A549 (cell line): ENCODE measurements around the gene KLF16. TPM values are rescaled to one million over a fixed set of nuclear protein-coding genes. Genes with fewer than 3 reads are reported as not detected.

Experiments used
- ATAC-seq, 2 experiments: fragments of 200-7000 bp in 1 of 2; fragments of >200 bp in 1 of 2; cut with Nextera tagmentation in 1 of 2; cut with Tn5 transposase in 1 of 2; 3 replicates each; pipeline versions ENCODE4 v1.8.0 to v1.9.1; 2018 to 2020; ENCODE audit warnings: mild to moderate bottlenecking in 1 of 2, moderate library complexity in 1 of 2
- CTCF ChIA-PET: fragments of 300-600 bp; sonication (Branson Sonifier 250); formaldehyde crosslinking; extraction: SDS; loops from one replicate; lab custom pipeline; 2021; ENCODE audit warnings: antibody characterized with exemption, inconsistent platforms; lab: Yijun Ruan, JAX
- POLR2A ChIA-PET: fragments of 350-600 bp; formaldehyde crosslinking; extraction: SDS; loops from one replicate; lab custom pipeline; 2021; ENCODE audit warnings: antibody characterized with exemption, inconsistent platforms; lab: Yijun Ruan, JAX
- DNase-seq, 2 experiments: peaks; one replicate each; pipeline versions ENCODE4 v3.0.0 to v3.0.0-alpha.2; 2011 to 2016; ENCODE audit warnings: low read depth in 1 of 2, low spot score in 1 of 2
- FAIRE-seq: peaks from 2 replicates; lab custom pipeline; 2011; peaks lifted over from hg19 to GRCh38; lab: Jason Lieb, UNC
- H3K27ac ChIP-seq, 2 experiments: fragments of >200 bp; sonication (Bioruptor Twin); formaldehyde crosslinking; 3 replicates each; pipeline ENCODE4 v1.5.1; 2016 to 2017
- H3K4me1 ChIP-seq: fragments of >200 bp; sonication (Bioruptor Twin); formaldehyde crosslinking; 3 replicates; pipeline ENCODE4 v1.6.1; 2016
- H3K4me2 ChIP-seq: fragments of >200 bp; sonication (Bioruptor Twin); formaldehyde crosslinking; 3 replicates; pipeline ENCODE4 v1.6.1; 2016
- H3K4me3 ChIP-seq: fragments of >200 bp; sonication (Bioruptor Twin); formaldehyde crosslinking; 3 replicates; pipeline ENCODE4 v1.5.1; 2016
- H3K9me3 ChIP-seq: fragments of >200 bp; sonication (Bioruptor Twin); formaldehyde crosslinking; 3 replicates; pipeline ENCODE4 v1.6.1; 2016
- BHLHE40 ChIP-seq: IDR thresholded peaks from 2 replicates; pipeline ENCODE4 v1.6.1; 2012; ENCODE audit warnings: low read depth, low read length, inconsistent platforms
- CBX2 ChIP-seq: fragments of 200-600 bp; sonication (generic); IDR thresholded peaks from 2 replicates; pipeline ENCODE4 v1.6.1; 2016; ENCODE audit warnings: low read depth, mild to moderate bottlenecking, borderline replicate concordance
- EP300 ChIP-seq, 2 experiments: fragments of >200 bp; sonication (Bioruptor Twin); formaldehyde crosslinking; IDR thresholded peaks; 2 replicates in 1 of 2; 3 replicates in 1 of 2; pipeline ENCODE4 v1.6.1; 2016 to 2017
- FOXS1 ChIP-seq: fragments of 250-450 bp; sonication (Bioruptor Pico); IDR thresholded peaks from 2 replicates; pipeline ENCODE4 v1.5.0; 2020; ENCODE audit warnings: mild to moderate bottlenecking, moderate library complexity
- GATA3 ChIP-seq: IDR thresholded peaks from 2 replicates; pipeline ENCODE4 v1.6.1; 2012; ENCODE audit warnings: borderline replicate concordance
- HEYL ChIP-seq: fragments of 250-450 bp; sonication (Bioruptor Pico); IDR thresholded peaks from 2 replicates; pipeline ENCODE4 v1.8.0; 2021; ENCODE audit warnings: mild to moderate bottlenecking, moderate library complexity
- HOXA7 ChIP-seq: fragments of 250-450 bp; sonication (Bioruptor Pico); IDR thresholded peaks from 2 replicates; pipeline ENCODE4 v1.5.0; 2020; ENCODE audit warnings: mild to moderate bottlenecking, moderate library complexity
- JUN ChIP-seq, 2 experiments: fragments of >200 bp; sonication (Bioruptor Twin); formaldehyde crosslinking; IDR thresholded peaks; 2 replicates in 1 of 2; 3 replicates in 1 of 2; pipeline ENCODE4 v1.6.1; 2016 to 2017
- JUNB ChIP-seq: fragments of >200 bp; sonication (Bioruptor Twin); formaldehyde crosslinking; IDR thresholded peaks from 2 replicates; pipeline ENCODE4 v1.6.1; 2016
- KDM5A ChIP-seq: fragments of 200-600 bp; sonication (generic); IDR thresholded peaks from 2 replicates; pipeline ENCODE4 v1.6.1; 2016; ENCODE audit warnings: antibody characterized with exemption, mild to moderate bottlenecking
- POLR2A ChIP-seq: IDR thresholded peaks from 2 replicates; pipeline ENCODE4 v1.6.1; 2012; ENCODE audit warnings: mild to moderate bottlenecking, low read length
- RAD21 ChIP-seq, 2 experiments: fragments of >200 bp in 1 of 2; sonication (Bioruptor Twin) in 1 of 2; formaldehyde crosslinking in 1 of 2; IDR thresholded peaks in 1 of 2; conservative IDR thresholded peaks in 1 of 2; 2 replicates in 1 of 2; 3 replicates in 1 of 2; pipeline ENCODE4 v1.6.1; 2012 to 2018; ENCODE audit warnings: inconsistent platforms in 1 of 2
- SREBF2 ChIP-seq: fragments of 450-650 bp; IDR thresholded peaks from 2 replicates; pipeline ENCODE4 v1.6.1; 2014; ENCODE audit warnings: mild to moderate bottlenecking, moderate library complexity
- ZC3H11A ChIP-seq: fragments of 450-650 bp; IDR thresholded peaks from 2 replicates; pipeline ENCODE4 v1.6.1; 2014; ENCODE audit warnings: antibody characterized with exemption, mild to moderate bottlenecking
- ZSCAN20 ChIP-seq: fragments of 250-450 bp; sonication (Bioruptor Pico); IDR thresholded peaks from 2 replicates; pipeline ENCODE4 v1.8.0; 2022; ENCODE audit warnings: mild to moderate bottlenecking, moderate library complexity
- WGBS: methylation state at CpG from one replicate; pipeline ENCODE4 v1.1.6; 2017; ENCODE audit errors: missing lambda C conversion rate; 5-methylcytosine and 5-hydroxymethylcytosine counted together
- polyA minus RNA-seq: library from RNA; depleted of rRNA, polyadenylated mRNA; stranded (reverse); fragments of >200 nt; gene quantifications from 2 replicates; pipeline ENCODE4 v1.2.3, GENCODE V29; 2011; rRNA and poly(A)+ RNA removed
- polyA plus RNA-seq, 4 experiments: library from polyadenylated mRNA; depleted of rRNA in 3 of 4; stranded (reverse); fragments of >200 nt; fragmentation: RNase III in 1 of 4; extraction: RNeasy Plus Mini Kit Qiagen cat#74134 plus additional on column Dnase treatment in 1 of 4; gene quantifications; 2 replicates in 3 of 4; 3 replicates in 1 of 4; pipeline ENCODE4 v1.2.3, GENCODE V29; 2011 to 2017
- TF ChIP-seq, protein P1 (sequence below): fragments of 200-600 bp; sonication (generic); IDR thresholded peaks from 2 replicates; pipeline ENCODE4 v1.6.1; 2016; ENCODE audit warnings: antibody characterized with exemption, mild to moderate bottlenecking, moderate library complexity
- TF ChIP-seq, protein P2 (sequence below): fragments of 250-450 bp; sonication (Bioruptor Pico); IDR thresholded peaks from 2 replicates; pipeline ENCODE4 v1.5.0; 2021; ENCODE audit warnings: mild to moderate bottlenecking, moderate library complexity, borderline replicate concordance
- TF ChIP-seq, protein P3 (sequence below): fragments of >200 bp; sonication (Bioruptor Twin); formaldehyde crosslinking; IDR thresholded peaks from 2 replicates; pipeline ENCODE4 v1.6.1; 2016
- TF ChIP-seq, protein P4 (sequence below): fragments of 150-350 bp; IDR thresholded peaks from 2 replicates; pipeline ENCODE4 v1.6.1; 2014; ENCODE audit warnings: low read depth, mild to moderate bottlenecking, low read length
- TF ChIP-seq, protein P5 (sequence below): fragments of >200 bp; sonication (Bioruptor Twin); formaldehyde crosslinking; IDR thresholded peaks from 3 replicates; pipeline ENCODE4 v1.5.1; 2016

KLF16 gene
- 4.1 and 5.8 TPM in 2 replicates for polyA plus RNA-seq (2011; rRNA removed)
- polyA plus RNA-seq (2012; cell fraction: cytosol; rRNA removed): 22.9 and 43.9 TPM in 2 replicates
- 36.5 and 74.1 TPM in 2 replicates for polyA plus RNA-seq (2012; cell fraction: nucleus; rRNA removed)
- 23.9 to 28.0 TPM (median 25.7 TPM) in 3 replicates for polyA plus RNA-seq (2017; fragmentation: RNase III; extraction: RNeasy Plus Mini Kit Qiagen cat#74134 plus additional on column Dnase treatment)
- 2.7 and 4.3 TPM in 2 replicates for polyA minus RNA-seq

DNA sequence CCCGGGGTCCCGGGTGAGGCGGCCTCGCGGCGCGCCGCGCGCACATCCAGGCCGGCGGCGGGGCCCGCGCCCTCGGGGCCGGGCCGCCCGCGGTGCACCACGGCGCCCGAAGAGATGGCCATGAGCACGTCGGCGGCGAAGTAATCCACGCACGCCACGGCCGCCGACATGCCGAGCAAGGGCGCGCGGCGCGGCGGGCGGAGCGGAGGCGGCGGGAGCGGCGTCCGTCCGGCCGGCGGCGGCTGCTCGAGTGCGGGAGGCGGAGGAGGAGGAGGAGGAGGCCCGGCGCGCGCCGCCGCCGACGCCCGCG lies at the start of gene KLF16:
Gene KLF16 (minus strand): TSS at position 252 of the 310 bp plus-strand sequence. CDS start 82 bp downstream, at position 170.
- Histone ChIP-seq H3K4me3 (peak within 1 kb of the TSS; percentile 68), H3K4me2 (peak within 1 kb of the TSS; percentile 99), H3K9me3 (no peaks in the 10 kb centered on the region), H3K4me1 (peaks cover 35% of the 10 kb centered on the region), H3K27ac (peak within 1 kb of the TSS; percentile 99 to 100)
- 1% methylated on average over 21 of the region's 63 CpGs for WGBS
- DNase-seq (no peak), FAIRE-seq (no peak), ATAC-seq (peak in 1 of 2 experiments; percentile 35; a peak in 3 of 6 replicates)
- no peak for TF ChIP-seq HOXA7
- no peak for TF ChIP-seq RAD21 (conservative IDR thresholded peaks at IDR 0.05 in 1 of 2, IDR thresholded peaks at IDR 0.05 in 1 of 2)
- peak; percentile 46 for TF ChIP-seq POLR2A
- POLR2A ChIA-PET: no interaction called here
- CTCF ChIA-PET: no interaction called here

DNA sequence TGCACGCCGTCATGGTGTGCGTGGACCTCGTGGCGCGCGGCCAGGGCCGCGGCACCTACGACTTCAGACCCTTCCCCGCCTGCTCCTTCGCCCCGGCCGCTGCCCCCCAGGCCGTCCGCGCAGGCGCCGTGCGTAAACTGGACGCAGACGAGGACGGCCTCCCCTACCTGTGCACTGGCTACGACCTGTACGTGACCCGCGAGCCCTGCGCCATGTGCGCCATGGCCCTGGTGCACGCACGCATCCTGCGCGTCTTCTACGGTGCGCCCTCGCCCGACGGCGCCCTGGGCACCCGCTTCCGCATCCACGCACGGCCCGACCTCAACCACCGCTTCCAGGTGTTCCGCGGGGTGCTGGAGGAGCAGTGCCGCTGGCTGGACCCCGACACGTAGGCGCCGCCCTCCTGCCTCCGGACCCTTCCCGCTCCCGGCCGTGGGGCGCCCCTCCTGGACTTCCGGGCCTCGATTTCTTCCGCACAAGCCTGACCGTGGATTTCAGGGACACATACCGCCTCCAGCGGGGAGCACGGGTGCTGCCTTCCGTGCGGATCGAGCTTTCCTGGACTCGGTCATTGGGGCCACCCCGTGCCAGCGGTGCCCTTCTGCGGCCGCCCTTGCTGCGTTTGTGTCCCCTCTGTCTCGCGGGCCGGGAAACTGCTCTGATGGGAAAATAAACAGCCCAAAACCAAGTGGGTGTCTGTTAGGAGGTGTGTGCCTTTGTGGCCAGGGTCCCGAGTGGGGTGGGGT lies 49.6 kb upstream of the KLF16 start:
- DNase-seq: no peak
- no peak overlapping the region for H3K4me2 ChIP-seq
- ChIA-PET CTCF (interaction anchor here (3.1 kb wide), 1 partner anchor 16 kb away, joined by 12 read pairs; no protein-coding TSS in a partner anchor), POLR2A (no interaction called here)
- H3K4me1 ChIP-seq: no peaks in the 10 kb centered on the region
- no peaks in the 10 kb centered on the region for H3K9me3 ChIP-seq
- no peak overlapping the region for H3K27ac ChIP-seq
- 95% methylated on average over 47 of the region's 77 CpGs for WGBS
- no peak for ATAC-seq
- no peak for FAIRE-seq
- TF ChIP-seq GATA3 (no peak), JUN (IDR thresholded peaks at IDR 0.05) (no peak), CBX2 (no peak)
- TF ChIP-seq, protein P1, sequence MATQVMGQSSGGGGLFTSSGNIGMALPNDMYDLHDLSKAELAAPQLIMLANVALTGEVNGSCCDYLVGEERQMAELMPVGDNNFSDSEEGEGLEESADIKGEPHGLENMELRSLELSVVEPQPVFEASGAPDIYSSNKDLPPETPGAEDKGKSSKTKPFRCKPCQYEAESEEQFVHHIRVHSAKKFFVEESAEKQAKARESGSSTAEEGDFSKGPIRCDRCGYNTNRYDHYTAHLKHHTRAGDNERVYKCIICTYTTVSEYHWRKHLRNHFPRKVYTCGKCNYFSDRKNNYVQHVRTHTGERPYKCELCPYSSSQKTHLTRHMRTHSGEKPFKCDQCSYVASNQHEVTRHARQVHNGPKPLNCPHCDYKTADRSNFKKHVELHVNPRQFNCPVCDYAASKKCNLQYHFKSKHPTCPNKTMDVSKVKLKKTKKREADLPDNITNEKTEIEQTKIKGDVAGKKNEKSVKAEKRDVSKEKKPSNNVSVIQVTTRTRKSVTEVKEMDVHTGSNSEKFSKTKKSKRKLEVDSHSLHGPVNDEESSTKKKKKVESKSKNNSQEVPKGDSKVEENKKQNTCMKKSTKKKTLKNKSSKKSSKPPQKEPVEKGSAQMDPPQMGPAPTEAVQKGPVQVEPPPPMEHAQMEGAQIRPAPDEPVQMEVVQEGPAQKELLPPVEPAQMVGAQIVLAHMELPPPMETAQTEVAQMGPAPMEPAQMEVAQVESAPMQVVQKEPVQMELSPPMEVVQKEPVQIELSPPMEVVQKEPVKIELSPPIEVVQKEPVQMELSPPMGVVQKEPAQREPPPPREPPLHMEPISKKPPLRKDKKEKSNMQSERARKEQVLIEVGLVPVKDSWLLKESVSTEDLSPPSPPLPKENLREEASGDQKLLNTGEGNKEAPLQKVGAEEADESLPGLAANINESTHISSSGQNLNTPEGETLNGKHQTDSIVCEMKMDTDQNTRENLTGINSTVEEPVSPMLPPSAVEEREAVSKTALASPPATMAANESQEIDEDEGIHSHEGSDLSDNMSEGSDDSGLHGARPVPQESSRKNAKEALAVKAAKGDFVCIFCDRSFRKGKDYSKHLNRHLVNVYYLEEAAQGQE: no peak
- TF ChIP-seq, protein P2, sequence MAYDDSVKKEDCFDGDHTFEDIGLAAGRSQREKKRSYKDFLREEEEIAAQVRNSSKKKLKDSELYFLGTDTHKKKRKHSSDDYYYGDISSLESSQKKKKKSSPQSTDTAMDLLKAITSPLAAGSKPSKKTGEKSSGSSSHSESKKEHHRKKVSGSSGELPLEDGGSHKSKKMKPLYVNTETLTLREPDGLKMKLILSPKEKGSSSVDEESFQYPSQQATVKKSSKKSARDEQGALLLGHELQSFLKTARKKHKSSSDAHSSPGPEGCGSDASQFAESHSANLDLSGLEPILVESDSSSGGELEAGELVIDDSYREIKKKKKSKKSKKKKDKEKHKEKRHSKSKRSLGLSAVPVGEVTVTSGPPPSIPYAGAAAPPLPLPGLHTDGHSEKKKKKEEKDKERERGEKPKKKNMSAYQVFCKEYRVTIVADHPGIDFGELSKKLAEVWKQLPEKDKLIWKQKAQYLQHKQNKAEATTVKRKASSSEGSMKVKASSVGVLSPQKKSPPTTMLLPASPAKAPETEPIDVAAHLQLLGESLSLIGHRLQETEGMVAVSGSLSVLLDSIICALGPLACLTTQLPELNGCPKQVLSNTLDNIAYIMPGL (CRISPR knock-in tag): no peak
- TF ChIP-seq, all 56 proteins: peak for 0
- no peak overlapping the region for H3K4me3 ChIP-seq

DNA sequence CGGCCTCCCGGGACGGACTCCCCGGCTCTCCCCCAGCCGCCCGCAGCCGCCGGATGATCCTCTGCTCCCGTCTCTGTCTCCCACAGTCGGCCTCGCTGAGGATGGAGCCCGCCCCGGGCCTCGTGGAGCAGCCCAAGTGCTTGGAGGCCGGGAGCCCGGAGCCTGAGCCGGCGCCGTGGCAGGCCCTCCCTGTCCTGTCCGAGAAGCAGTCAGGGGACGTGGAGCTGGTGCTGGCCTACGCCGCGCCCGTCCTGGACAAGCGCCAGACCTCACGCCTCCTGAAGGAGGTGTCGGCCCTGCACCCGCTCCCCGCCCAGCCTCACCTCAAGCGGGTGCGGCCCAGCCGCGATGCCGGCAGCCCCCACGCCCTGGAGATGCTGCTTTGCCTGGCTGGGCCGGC lies 48.6 kb upstream of the KLF16 start:
- no peak for FAIRE-seq
- no peak for TF ChIP-seq HEYL
- TF ChIP-seq, protein P3, sequence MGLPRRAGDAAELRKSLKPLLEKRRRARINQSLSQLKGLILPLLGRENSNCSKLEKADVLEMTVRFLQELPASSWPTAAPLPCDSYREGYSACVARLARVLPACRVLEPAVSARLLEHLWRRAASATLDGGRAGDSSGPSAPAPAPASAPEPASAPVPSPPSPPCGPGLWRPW: no peak
- TF ChIP-seq KDM5A: no peak
- TF ChIP-seq BHLHE40: no peak
- TF ChIP-seq RAD21 (conservative IDR thresholded peaks at IDR 0.05 in 1 of 2, IDR thresholded peaks at IDR 0.05 in 1 of 2): no peak
- TF ChIP-seq ZC3H11A: no peak
- no peak for TF ChIP-seq JUNB
- TF ChIP-seq, protein P4, sequence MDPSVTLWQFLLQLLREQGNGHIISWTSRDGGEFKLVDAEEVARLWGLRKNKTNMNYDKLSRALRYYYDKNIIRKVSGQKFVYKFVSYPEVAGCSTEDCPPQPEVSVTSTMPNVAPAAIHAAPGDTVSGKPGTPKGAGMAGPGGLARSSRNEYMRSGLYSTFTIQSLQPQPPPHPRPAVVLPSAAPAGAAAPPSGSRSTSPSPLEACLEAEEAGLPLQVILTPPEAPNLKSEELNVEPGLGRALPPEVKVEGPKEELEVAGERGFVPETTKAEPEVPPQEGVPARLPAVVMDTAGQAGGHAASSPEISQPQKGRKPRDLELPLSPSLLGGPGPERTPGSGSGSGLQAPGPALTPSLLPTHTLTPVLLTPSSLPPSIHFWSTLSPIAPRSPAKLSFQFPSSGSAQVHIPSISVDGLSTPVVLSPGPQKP: no peak
- no peak for TF ChIP-seq FOXS1
- TF ChIP-seq SREBF2: no peak
- no peak for TF ChIP-seq EP300 (IDR thresholded peaks at IDR 0.05)
- no peak for TF ChIP-seq ZSCAN20 (CRISPR knock-in tag)
- no peak for TF ChIP-seq GATA3
- TF ChIP-seq, protein P2 (CRISPR knock-in tag): no peak
- TF ChIP-seq, protein P5, sequence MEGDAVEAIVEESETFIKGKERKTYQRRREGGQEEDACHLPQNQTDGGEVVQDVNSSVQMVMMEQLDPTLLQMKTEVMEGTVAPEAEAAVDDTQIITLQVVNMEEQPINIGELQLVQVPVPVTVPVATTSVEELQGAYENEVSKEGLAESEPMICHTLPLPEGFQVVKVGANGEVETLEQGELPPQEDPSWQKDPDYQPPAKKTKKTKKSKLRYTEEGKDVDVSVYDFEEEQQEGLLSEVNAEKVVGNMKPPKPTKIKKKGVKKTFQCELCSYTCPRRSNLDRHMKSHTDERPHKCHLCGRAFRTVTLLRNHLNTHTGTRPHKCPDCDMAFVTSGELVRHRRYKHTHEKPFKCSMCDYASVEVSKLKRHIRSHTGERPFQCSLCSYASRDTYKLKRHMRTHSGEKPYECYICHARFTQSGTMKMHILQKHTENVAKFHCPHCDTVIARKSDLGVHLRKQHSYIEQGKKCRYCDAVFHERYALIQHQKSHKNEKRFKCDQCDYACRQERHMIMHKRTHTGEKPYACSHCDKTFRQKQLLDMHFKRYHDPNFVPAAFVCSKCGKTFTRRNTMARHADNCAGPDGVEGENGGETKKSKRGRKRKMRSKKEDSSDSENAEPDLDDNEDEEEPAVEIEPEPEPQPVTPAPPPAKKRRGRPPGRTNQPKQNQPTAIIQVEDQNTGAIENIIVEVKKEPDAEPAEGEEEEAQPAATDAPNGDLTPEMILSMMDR: no peak

More for the DNA sequence above, 48.6 kb upstream of the KLF16 start:
- 92% methylated on average over 9 of the region's 37 CpGs for WGBS
- DNase-seq (no peak), ATAC-seq (no peak)
- ChIA-PET CTCF (interaction anchor here (3.2 kb wide), 1 partner anchor 17 kb away, joined by 14 read pairs; no protein-coding TSS in a partner anchor), POLR2A (no interaction called here)
- H3K27ac ChIP-seq: no peak overlapping the region
- H3K4me2 ChIP-seq: no peak overlapping the region
- no peaks in the 10 kb centered on the region for H3K9me3 ChIP-seq
- H3K4me1 ChIP-seq: peaks cover 6% of the 10 kb centered on the region; the same call in 1 of the 3 replicates
- no peak overlapping the region for H3K4me3 ChIP-seq
